Renal pelvis (tissue), 4 donors: Measurements from ENCODE around the gene C10orf95. TPM values are rescaled to one million over a fixed set of nuclear protein-coding genes. Genes with fewer than 3 reads are reported as not detected.

Experiments used
- DNase-seq: peaks from one replicate; pipeline ENCODE4 v3.0.0-alpha.2; 2013
- polyA plus RNA-seq, 3 donors: library from polyadenylated mRNA; unstranded; fragments of 120-200 nt; gene quantifications; one replicate each; pipeline ENCODE4 v1.2.1, GENCODE V29; 2013; ENCODE audit not compliant: insufficient read length in 3 of 3

The C10orf95 gene
- polyA plus RNA-seq, 3 donors, result 1.0 to 2.4 (median 1.9) TPM

DNA sequence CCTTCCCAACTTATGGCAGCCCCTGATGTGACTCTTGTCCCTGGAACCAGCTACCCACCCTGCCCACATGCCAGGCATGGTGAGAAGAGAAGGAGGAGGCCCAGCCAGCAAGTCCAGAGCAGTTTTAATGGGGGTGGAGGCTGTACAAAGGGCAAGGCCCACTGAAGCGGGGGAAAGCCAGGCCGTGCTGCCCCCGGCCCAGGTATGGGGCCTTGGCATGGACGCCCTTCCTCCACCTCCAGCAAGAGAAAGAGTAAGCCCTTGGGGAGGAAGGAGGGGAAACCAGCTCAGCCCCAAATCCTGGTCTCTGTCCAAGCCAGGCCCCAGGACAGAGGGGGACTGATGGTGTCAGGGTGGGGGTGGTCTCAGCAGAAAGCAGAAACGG is 48.8 kb downstream of the C10orf95 start:
- no peak for DNase-seq

DNA sequence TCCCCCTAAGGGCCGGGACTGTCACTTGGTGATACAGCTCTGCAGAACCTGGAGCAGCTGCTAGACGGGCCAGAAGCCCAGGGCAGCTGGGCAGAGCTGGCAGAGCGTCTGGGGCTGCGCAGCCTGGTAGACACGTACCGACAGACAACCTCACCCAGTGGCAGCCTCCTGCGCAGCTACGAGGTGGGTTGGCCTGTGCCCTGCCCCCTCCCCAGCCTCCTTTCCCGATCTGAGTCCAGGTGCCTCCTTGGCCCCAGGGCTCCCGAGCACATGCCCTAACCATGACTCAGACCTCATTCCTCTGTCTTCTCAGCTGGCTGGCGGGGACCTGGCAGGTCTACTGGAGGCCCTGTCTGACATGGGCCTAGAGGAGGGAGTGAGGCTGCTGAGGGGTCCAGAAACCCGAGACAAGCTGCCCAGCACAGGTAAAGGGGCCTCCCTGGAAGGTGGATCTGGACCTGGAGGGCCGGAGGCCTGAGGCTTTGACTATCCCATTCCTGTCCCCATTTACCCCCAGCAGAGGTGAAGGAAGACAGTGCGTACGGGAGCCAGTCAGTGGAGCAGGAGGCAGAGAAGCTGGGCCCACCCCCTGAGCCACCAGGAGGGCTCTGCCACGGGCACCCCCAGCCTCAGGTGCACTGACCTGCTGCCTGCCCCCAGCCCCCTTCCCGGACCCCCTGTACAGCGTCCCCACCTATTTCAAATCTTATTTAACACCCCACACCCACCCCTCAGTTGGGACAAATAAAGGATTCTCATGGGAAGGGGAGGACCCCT is 49.4 kb downstream of the C10orf95 start:
- no peak for DNase-seq

DNA sequence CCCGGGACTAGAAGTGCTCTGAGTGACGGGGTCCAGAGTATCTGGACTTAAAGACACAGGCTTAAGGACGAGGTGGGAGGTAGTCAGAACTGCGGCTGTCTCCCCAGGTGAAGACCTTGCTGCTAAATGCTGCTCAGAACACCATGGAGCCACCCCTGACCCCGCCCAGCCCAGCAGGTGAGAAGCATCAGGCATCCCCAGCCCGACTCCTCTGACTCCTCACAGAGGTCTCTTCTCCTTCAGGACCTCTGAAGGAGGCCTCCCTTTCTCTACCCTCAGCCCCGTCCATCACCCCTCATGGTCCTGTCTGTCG is 50.0 kb downstream of the C10orf95 start:
- no peak for DNase-seq

DNA sequence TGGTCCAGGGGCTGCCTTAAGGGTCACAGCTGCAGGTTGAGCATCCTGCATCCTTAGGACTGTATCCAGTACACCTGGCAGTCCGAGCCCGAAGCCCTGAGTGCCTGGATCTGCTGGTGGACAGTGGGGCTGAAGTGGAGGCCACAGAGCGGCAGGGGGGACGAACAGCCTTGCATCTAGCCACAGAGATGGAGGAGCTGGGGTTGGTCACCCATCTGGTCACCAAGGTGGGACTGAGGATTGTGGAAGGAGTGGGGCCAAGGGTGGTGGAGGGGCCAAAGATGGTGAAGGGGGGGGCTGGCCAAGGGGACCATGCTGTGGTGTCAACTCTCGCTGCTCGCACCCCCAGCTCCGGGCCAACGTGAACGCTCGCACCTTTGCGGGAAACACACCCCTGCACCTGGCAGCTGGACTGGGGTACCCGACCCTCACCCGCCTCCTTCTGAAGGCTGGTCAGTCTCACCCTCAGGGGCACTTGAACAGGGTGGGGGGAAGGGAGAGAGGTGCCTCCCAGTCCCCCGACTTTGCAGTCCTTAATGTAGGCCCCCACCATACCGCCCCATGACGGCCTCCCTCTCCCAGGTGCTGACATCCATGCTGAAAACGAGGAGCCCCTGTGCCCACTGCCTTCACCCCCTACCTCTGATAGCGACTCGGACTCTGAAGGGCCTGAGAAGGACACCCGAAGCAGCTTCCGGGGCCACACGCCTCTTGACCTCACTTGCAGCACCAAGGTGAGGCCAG is 50.6 kb downstream of the C10orf95 start:
- DNase-seq, result no peak

DNA sequence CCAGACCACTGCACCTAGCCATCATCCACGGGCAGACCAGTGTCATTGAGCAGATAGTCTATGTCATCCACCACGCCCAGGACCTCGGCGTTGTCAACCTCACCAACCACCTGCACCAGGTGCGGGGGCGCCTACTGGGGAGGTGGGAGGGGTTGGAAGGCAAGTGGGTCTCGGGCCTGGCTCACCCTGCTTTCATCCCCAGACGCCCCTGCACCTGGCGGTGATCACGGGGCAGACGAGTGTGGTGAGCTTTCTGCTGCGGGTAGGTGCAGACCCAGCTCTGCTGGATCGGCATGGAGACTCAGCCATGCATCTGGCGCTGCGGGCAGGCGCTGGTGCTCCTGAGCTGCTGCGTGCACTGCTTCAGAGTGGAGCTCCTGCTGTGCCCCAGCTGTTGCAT is 51.3 kb downstream of the C10orf95 start:
- no peak for DNase-seq

Other genes with a start within 250 kb of the C10orf95 start
- 1 to 10 TPM; 2.1 to 3.1 (median 2.2) TPM for gene ELOVL3, start 225.2 kb downstream of the C10orf95 start, polyA plus RNA-seq
- gene PITX3, start 210.0 kb downstream of the C10orf95 start, polyA plus RNA-seq, result 1 to 10 TPM; 1.0 to 1.4 (median 1.2) TPM
- 10 to 100 TPM; 49.5 to 58.4 (median 53.6) TPM for gene GBF1, start 206.0 kb downstream of the C10orf95 start, polyA plus RNA-seq
- gene NFKB2, start 55.8 kb downstream of the C10orf95 start, polyA plus RNA-seq, result 10 to 100 TPM; 20.6 to 22.7 (median 21.4) TPM
- 10 to 100 TPM; 10.2 to 13.2 (median 12.2) TPM for gene PSD, start 32.8 kb downstream of the C10orf95 start, polyA plus RNA-seq
- gene FBXL15, start 30.7 kb downstream of the C10orf95 start, polyA plus RNA-seq, result 10 to 100 TPM; 12.6 to 16.3 (median 14.8) TPM
- 10 to 100 TPM; 77.1 to 93.1 (median 91.5) TPM for gene CUEDC2, start 19.0 kb downstream of the C10orf95 start, polyA plus RNA-seq
- gene ACTR1A, start 51.2 kb upstream of the C10orf95 start, polyA plus RNA-seq, result 10 to 100 TPM; 78.4 to 96.4 (median 79.2) TPM
- 10 to 100 TPM; 30.9 to 33.1 (median 31.2) TPM for gene SUFU, start 52.4 kb upstream of the C10orf95 start, polyA plus RNA-seq
- 100 to 1,000 TPM; 136 to 140 (median 136) TPM for gene TRIM8, start 192.9 kb upstream of the C10orf95 start, polyA plus RNA-seq